ENCODE measurements around the gene AMFR.

- no peak for TF ChIP-seq CTCF (IDR thresholded peaks at IDR 0.05)
- no peak for TF ChIP-seq POLR2AphosphoS5 (IDR thresholded peaks at IDR 0.05)
- no peak for TF ChIP-seq POLR2A (IDR thresholded peaks at IDR 0.05)
These were observed 59.8 kb downstream of the AMFR start for GRCh38 chr16:56365552-56365951.
